ENCODE data around the gene GDE1. TPM values are rescaled to one million over a fixed set of nuclear protein-coding genes. Genes with fewer than 3 reads are reported as not detected.

GDE1 gene
- total and polyA plus RNA-seq, 9 of the 15 experiments (the other 6 are each of a cell fraction or from before 2014, with no cell fraction given), result 18.8 to 40.5 (median 22.3) TPM

- Histone ChIP-seq H3K4me2 (ENCODE audit: insufficient read depth, low read length) (no peak overlapping the region), H3K9me1 (ENCODE audit: control insufficient read depth, insufficient read depth, low read length) (no peaks in the 10 kb centered on the region), H3K9ac (ENCODE audit: insufficient read depth in 1 of 2, low read depth in 2 of 2, low read length in 2 of 2) (no peak overlapping the region), H3K9me3 (replicated peaks; ENCODE audit: control insufficient read depth, insufficient read depth, low read depth, low read length) (no peaks in the 10 kb centered on the region), H3K4me1 (replicated peaks in 1 of 2; ENCODE audit: control insufficient read depth in 2 of 2, insufficient read depth in 2 of 2, low read length in 2 of 2) (peaks cover 6 to 15% of the 10 kb centered on the region in 2 experiments; a peak in 4 of 5 replicates), H3K79me2 (ENCODE audit: control insufficient read depth, insufficient read depth, low read length) (peaks cover 3% of the 10 kb centered on the region; the same call in 1 of the 3 replicates), H4K20me1 (replicated peaks; ENCODE audit: control insufficient read depth, insufficient read depth, low read length) (no peaks in the 10 kb centered on the region), H3K4me3 (no peak overlapping the region), H3K36me3 (ENCODE audit: control insufficient read depth, insufficient read depth, low read length) (no peaks in the 10 kb centered on the region; the same call in 2 of the 3 replicates), H3K27ac (ENCODE audit: extremely low read depth, low read depth, low read length) (no peak overlapping the region; the same call in 2 of the 3 replicates), H3K27me3 (ENCODE audit: control insufficient read depth in 2 of 2, insufficient read depth in 2 of 2, low read length in 2 of 2) (no peaks in the 10 kb centered on the region; a peak in 1 of 5 replicates), H2AFZ (ENCODE audit: low read depth, low read length) (peak overlapping the region; percentile 60; the same call in 1 of the 2 replicates)
- ATAC-seq (no peak), DNase-seq (ENCODE audit: extremely low read depth in 1 of 4, low spot score in 3 of 4) (no peak), FAIRE-seq (no peak)
- in situ Hi-C loops (cut with MboI) (no loop called here), intact Hi-C loops (cut with micrococcal nuclease) (loop anchor here (10.0 kb wide), 1 partner anchor 87 kb away; no protein-coding TSS in a partner anchor)
- no peak for TF ChIP-seq NFIX (CRISPR knock-in tag; IDR thresholded peaks at IDR 0.05; ENCODE audit: low read depth)
- no peak for TF ChIP-seq ZFX (CRISPR knock-in tag; IDR thresholded peaks at IDR 0.05)
- no peak for TF ChIP-seq ARID1B (IDR thresholded peaks at IDR 0.05)
- no peak for TF ChIP-seq DACH1 (IDR thresholded peaks at IDR 0.05; ENCODE audit: partially characterized antibody)
- no peak for TF ChIP-seq ZNF134 (CRISPR knock-in tag; conservative IDR thresholded peaks at IDR 0.05)
- TF ChIP-seq, protein P1, sequence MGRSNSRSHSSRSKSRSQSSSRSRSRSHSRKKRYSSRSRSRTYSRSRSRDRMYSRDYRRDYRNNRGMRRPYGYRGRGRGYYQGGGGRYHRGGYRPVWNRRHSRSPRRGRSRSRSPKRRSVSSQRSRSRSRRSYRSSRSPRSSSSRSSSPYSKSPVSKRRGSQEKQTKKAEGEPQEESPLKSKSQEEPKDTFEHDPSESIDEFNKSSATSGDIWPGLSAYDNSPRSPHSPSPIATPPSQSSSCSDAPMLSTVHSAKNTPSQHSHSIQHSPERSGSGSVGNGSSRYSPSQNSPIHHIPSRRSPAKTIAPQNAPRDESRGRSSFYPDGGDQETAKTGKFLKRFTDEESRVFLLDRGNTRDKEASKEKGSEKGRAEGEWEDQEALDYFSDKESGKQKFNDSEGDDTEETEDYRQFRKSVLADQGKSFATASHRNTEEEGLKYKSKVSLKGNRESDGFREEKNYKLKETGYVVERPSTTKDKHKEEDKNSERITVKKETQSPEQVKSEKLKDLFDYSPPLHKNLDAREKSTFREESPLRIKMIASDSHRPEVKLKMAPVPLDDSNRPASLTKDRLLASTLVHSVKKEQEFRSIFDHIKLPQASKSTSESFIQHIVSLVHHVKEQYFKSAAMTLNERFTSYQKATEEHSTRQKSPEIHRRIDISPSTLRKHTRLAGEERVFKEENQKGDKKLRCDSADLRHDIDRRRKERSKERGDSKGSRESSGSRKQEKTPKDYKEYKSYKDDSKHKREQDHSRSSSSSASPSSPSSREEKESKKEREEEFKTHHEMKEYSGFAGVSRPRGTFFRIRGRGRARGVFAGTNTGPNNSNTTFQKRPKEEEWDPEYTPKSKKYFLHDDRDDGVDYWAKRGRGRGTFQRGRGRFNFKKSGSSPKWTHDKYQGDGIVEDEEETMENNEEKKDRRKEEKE (IDR thresholded peaks at IDR 0.05; ENCODE audit: borderline replicate concordance in 1 of 2, control insufficient read depth in 1 of 2, low read depth in 2 of 2, low read length in 1 of 2), result no peak
- TF ChIP-seq POLR3A (IDR thresholded peaks at IDR 0.05; ENCODE audit: borderline replicate concordance, extremely low read depth, insufficient read depth, insufficient read length), result no peak
- no peak for TF ChIP-seq THAP7 (CRISPR knock-in tag; IDR thresholded peaks at IDR 0.05)
- TF ChIP-seq, protein P2, sequence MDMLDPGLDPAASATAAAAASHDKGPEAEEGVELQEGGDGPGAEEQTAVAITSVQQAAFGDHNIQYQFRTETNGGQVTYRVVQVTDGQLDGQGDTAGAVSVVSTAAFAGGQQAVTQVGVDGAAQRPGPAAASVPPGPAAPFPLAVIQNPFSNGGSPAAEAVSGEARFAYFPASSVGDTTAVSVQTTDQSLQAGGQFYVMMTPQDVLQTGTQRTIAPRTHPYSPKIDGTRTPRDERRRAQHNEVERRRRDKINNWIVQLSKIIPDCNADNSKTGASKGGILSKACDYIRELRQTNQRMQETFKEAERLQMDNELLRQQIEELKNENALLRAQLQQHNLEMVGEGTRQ (CRISPR knock-in tag; IDR thresholded peaks at IDR 0.05), result no peak
- TF ChIP-seq RBM34 (IDR thresholded peaks at IDR 0.05; ENCODE audit: borderline replicate concordance, insufficient read depth, low read length), result no peak
- TF ChIP-seq ZZZ3 (IDR thresholded peaks at IDR 0.05), result no peak
- TF ChIP-seq, protein P3, sequence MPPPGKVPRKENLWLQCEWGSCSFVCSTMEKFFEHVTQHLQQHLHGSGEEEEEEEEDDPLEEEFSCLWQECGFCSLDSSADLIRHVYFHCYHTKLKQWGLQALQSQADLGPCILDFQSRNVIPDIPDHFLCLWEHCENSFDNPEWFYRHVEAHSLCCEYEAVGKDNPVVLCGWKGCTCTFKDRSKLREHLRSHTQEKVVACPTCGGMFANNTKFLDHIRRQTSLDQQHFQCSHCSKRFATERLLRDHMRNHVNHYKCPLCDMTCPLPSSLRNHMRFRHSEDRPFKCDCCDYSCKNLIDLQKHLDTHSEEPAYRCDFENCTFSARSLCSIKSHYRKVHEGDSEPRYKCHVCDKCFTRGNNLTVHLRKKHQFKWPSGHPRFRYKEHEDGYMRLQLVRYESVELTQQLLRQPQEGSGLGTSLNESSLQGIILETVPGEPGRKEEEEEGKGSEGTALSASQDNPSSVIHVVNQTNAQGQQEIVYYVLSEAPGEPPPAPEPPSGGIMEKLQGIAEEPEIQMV (tag; conservative IDR thresholded peaks at IDR 0.05; ENCODE audit: low read depth), result no peak
- no peak for TF ChIP-seq GATA2 (CRISPR knock-in tag; IDR thresholded peaks at IDR 0.05)
- TF ChIP-seq TCF15 (CRISPR knock-in tag; IDR thresholded peaks at IDR 0.05), result no peak
- TF ChIP-seq NEUROD1 (IDR thresholded peaks at IDR 0.05; ENCODE audit: borderline replicate concordance, low read depth, low read length, partially characterized antibody), result no peak
- WGBS (ENCODE audit: insufficient coverage, low coverage, missing lambda C conversion rate), result 81% methylated on average over 5 of the region's 5 CpGs
- ChIA-PET CTCF (ENCODE audit: low intra/inter-chr PET ratio) (no interaction called here), POLR2A (interaction anchor here (0.7 kb wide), 1 partner anchor 9 kb away, joined by 3 read pairs; no protein-coding TSS in a partner anchor)
- BruUV-seq (replicated peaks), result no TSS peak
Observed at GRCh38 chr16:19481769-19482168, 40.1 kb downstream of the GDE1 start.
